Measurements from ENCODE around the gene MED12L.

- TF ChIP-seq, protein P1, sequence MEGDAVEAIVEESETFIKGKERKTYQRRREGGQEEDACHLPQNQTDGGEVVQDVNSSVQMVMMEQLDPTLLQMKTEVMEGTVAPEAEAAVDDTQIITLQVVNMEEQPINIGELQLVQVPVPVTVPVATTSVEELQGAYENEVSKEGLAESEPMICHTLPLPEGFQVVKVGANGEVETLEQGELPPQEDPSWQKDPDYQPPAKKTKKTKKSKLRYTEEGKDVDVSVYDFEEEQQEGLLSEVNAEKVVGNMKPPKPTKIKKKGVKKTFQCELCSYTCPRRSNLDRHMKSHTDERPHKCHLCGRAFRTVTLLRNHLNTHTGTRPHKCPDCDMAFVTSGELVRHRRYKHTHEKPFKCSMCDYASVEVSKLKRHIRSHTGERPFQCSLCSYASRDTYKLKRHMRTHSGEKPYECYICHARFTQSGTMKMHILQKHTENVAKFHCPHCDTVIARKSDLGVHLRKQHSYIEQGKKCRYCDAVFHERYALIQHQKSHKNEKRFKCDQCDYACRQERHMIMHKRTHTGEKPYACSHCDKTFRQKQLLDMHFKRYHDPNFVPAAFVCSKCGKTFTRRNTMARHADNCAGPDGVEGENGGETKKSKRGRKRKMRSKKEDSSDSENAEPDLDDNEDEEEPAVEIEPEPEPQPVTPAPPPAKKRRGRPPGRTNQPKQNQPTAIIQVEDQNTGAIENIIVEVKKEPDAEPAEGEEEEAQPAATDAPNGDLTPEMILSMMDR (IDR thresholded peaks at IDR 0.05 in 2 of 3, conservative IDR thresholded peaks at IDR 0.05 in 1 of 3; ENCODE audit: insufficient read depth in 2 of 3, low read depth in 1 of 3, low read length in 3 of 3), result no peak
- TF ChIP-seq STAG1 (CRISPR knock-in tag; IDR thresholded peaks at IDR 0.05; ENCODE audit: borderline replicate concordance), result no peak
- TF ChIP-seq FOXK2 (conservative IDR thresholded peaks at IDR 0.05 in 1 of 2, IDR thresholded peaks at IDR 0.05 in 1 of 2; ENCODE audit: low read depth in 2 of 2), result no peak
- no peak for TF ChIP-seq FOXM1 (IDR thresholded peaks at IDR 0.05; ENCODE audit: low read depth)
- TF ChIP-seq FOXM1 (CRISPR knock-in tag; IDR thresholded peaks at IDR 0.05; ENCODE audit: low read depth), result no peak
- no peak for TF ChIP-seq HINFP (tag; conservative IDR thresholded peaks at IDR 0.05; ENCODE audit: low read depth)
- no peak for TF ChIP-seq PTTG1 (tag; IDR thresholded peaks at IDR 0.05; ENCODE audit: low read depth)
- TF ChIP-seq ZNF253 (CRISPR knock-in tag; conservative IDR thresholded peaks at IDR 0.05), result no peak
- no peak for TF ChIP-seq MAX (CRISPR knock-in tag; IDR thresholded peaks at IDR 0.05)
- no peak for TF ChIP-seq HDAC2 (IDR thresholded peaks at IDR 0.05)
- no peak for TF ChIP-seq MYNN (IDR thresholded peaks at IDR 0.05)
- no peak for TF ChIP-seq MYNN (CRISPR knock-in tag; IDR thresholded peaks at IDR 0.05)
- TF ChIP-seq SPI1 (IDR thresholded peaks at IDR 0.05; ENCODE audit: borderline replicate concordance, low read depth, low read length), result no peak
- no peak for TF ChIP-seq CBFB (CRISPR knock-in tag; IDR thresholded peaks at IDR 0.05)
Measured at GRCh38 chr3:151119188-151119587, 33.7 kb downstream of the MED12L start.

Data from K562 (cell line).